ENCODE measurements around the gene CCT8L2. TPM values are rescaled to one million over a fixed set of nuclear protein-coding genes. Genes with fewer than 3 reads are reported as not detected.
"Not testable (repeated sequence)": the region's sequence is repeated elsewhere in the genome, so short reads cannot be mapped to it uniquely, and the experiment has no call there.

The CCT8L2 gene
- total RNA-seq, 1 donor from 2014 or later = not detected

DNA sequence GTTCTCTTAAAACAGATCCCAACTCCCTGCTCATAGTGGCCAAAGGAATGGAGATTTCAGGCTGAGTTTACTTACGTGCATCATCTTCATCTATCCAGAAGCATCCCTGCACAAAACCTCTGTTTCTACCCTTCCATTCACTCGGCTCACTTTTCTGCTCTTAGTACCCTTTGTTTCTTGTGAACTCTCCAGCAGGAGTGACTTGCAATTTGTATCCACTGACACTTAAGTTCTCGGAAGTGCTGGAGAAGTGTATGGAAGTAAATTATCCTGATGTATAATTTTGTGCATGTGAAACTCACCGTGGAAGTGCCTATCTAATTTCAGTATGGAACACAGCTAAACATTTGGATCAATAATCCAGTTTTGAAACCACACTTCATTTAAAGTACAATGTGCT, 7.0 kb upstream of the CCT8L2 start:
- DNase-seq (ENCODE audit: extremely low read depth, low read depth, low spot score) = not testable (repeated sequence)

DNA sequence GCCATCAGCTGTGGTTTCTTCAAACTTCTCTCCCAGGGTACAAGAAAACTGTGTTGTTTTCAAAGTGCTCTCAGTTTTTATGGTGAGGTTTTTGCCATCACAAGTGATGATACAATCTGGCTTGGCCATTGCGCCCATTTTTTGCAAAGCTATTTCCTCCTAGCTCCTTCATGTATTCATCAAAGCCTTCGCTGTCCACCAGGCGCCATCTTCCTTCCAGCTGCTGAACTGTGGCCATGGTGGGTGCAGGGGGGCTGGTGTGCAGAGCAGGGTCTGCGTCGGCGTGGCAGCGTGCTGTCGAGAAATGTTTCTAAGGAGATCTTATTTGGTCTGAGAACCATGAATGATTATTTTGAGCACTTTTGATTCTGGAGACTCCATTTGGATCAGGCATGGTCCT, 2.6 kb upstream of the CCT8L2 start:
- DNase-seq (ENCODE audit: extremely low read depth, low read depth, low spot score) = not testable (repeated sequence)

DNA sequence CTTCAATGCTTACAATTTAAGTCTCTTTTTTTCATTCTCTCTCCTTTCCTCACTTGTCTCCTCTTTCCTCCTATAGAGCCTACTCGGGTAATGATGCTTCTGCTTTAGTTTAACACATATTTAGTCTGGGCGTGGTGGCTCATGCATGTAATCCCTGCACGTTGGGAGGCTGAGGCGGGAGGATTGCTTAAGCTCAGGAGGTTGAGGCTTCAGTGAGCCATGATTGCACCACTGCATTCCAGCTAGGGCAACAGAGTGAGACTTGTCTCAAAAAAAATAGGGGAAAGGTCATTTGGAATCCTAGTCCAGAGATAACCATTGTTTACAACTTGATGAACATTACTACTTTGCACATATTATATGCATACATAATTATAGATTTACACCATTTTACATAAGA, 1.4 kb upstream of the CCT8L2 start:
- DNase-seq (ENCODE audit: extremely low read depth, low read depth, low spot score) = no peak

DNA sequence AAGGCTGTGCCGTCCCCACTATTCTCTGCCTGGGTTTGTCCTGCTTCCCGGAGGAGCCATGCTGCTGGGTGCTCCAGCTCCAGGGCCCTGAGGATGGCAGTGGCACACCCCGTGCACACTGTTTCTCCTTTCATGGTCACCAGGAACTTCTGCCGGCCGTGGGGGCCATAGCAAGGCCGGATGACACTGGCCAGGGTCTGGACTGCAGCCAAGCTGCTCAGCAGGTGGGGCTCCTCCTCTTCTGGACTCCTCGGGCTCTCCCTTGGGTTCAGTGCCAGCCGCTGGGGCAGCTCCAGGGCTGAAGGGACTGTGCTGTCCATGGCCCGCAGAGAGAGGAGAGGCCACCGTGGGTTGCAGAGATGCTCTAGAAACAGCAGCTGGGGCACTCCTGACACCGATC, 379 bp downstream of the CCT8L2 start:
- not testable (repeated sequence) for DNase-seq (ENCODE audit: extremely low read depth, low read depth, low spot score)

DNA sequence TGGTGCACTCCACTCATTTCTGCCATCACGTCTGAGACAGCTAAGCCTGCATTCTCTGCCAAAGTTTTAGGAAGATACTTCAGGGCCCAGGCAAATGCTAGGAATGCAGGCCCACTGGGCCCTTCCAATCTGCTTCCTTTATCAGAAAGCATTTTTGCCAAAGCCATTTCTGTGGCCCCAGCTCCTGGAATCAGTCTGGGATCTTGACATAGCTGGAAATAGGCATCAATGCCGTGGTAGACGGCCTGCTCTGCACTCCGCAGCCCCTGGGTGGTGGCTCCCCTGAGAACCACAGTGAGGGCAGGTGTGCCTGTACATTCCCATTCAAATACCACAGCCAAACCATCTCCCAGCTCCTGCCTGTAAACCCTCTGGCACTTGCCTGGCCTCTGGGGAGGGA, 1.5 kb downstream of the CCT8L2 start:
- DNase-seq (ENCODE audit: extremely low read depth, low read depth, low spot score) = not testable (repeated sequence)

DNA sequence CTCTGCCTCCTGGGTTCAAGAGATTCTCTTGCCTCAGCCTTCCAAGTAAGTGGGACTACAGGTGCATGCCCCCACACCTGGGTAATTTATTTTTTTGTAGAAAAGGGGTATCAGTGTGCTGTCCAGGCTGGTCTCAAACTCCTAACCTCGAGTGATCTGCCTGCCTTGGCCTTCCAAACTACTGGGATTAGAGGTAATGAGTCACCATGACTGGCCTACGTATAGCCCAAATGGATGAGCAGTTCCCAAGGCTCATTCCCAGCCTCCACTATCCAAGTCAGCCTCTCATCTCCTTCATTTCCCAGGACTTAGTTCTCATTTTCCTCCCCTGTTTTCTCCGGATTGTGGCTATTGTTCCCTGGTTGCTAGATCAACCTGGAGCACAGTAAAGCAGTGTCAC, 5.6 kb downstream of the CCT8L2 start:
- DNase-seq (ENCODE audit: extremely low read depth, low read depth, low spot score) = no peak

DNA sequence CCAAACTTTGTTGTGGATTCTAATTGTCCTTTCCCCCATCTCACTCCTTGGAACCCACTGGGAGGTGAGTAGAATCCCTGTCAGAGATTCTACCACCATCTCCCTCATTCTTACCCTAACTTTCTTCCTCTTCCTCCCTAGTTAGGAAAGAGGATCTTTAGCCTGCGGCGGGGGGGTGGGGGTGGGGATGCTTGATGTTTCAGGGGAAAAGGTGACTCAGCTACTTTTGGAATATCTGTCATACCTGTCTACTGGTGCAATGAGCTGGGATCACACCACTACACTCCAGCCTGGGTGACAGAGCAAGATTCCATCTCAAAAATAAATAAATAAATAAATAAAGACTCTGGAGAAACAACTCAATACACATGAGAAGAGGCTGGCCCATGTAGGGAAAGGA, 6.4 kb downstream of the CCT8L2 start:
- DNase-seq (ENCODE audit: extremely low read depth, low read depth, low spot score) = no peak

DNA sequence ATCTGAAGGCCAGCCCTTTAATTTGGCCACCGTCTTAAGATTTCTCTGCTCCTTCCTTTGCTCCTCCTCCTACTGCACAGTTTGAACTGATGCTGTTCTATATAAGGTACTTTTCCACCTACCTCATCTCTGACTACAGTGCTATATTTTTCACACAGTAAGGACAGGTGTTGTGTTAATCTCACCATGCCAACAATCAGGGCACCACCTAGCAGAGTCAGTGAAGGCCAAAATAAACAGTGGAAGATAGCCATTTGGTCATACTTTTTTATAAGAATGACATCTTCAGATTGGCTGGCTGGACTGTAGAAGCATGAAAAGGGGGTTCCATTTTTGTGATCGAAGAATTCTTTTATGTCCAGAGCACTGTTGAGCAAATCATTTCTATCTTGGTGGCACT, 11.7 kb downstream of the CCT8L2 start:
- not testable (repeated sequence) for DNase-seq (ENCODE audit: extremely low read depth, low read depth, low spot score)

DNA sequence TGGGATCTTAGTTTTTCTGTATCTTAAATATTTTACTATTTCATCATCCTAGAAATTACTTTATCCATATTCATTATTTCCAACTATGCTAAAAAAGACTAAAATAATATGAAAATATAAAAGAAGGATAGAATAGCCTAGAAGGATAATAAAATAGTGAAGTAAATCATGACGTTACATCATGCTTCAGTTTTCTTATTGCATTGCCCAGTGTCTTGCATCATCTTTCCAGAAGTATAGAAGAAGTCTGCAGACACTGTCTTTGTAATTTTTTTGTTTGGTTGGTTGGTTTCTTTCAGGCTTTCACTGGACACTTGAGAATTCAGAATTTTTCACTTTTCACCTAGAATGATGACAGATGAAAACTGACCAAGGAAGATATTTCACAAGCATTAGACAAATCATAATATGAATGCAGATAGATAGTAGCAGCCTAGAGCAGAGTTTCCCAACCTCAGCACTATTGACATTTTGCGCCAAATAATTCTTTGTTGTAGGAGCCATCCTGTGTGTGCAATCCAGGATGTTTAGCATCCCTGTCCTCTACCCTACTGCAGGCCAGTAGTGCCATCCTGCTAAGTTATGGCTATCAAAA, 23.3 kb downstream of the CCT8L2 start:
- not testable (repeated sequence) for DNase-seq (ENCODE audit: extremely low read depth, low read depth, low spot score)

DNA sequence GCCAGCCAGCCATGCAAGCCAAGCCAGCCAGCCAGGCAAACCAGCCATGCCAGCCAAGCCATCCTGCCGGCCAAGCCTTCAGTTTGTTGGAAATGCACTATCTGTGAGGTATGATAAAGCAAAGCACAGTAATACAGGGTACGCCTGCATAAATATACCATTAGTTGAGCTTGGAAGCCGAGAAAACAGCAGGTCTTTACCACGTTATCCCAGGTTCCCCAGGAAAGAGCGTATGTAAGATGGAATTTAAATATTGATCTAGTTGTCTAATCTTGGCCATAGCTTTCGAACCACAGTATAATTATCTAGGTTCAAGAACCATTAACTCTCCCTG, 24.2 kb downstream of the CCT8L2 start:
- DNase-seq (ENCODE audit: extremely low read depth, low read depth, low spot score) = no peak

DNA sequence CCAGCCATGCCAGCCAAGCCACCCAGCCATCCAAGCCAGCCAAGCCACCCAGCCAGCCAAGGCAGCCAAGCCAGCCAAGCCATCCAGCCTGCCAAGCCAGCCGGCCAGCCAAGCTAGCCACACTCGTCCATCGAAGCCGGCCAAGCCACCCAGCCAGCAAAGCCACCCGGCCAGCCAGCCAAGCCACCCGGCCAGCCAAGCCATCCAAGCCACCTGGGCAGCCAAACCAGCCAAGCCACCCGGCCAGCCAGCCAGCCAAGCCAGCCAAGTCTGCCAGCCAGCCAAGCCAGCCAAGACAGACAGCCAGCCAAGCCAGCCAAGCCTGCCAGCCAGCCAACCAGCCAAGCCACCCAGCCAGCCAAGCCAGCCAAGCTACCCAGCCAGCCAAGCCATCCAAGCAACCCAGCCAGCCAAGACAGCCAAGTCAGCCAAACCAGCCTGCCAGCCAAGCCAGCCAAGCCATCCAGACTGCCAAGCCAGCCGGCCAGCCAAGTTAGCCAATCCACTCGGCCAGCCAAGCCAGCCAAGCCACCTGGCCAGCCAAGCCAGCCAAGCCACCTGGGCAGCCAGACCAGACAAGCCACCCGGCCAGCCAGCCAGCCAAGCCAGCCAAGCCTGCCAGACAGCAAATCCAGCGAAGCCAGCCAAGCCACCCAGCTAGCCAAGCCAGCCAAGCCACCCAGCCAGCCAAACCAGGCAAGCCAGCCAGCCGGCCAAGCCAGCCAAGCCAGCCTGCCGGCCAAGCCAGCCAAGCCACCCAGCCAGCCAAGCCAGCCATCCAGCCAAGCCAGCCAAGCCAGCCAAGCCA, 24.8 kb downstream of the CCT8L2 start:
- DNase-seq (ENCODE audit: extremely low read depth, low read depth, low spot score) = not testable (repeated sequence)

DNA sequence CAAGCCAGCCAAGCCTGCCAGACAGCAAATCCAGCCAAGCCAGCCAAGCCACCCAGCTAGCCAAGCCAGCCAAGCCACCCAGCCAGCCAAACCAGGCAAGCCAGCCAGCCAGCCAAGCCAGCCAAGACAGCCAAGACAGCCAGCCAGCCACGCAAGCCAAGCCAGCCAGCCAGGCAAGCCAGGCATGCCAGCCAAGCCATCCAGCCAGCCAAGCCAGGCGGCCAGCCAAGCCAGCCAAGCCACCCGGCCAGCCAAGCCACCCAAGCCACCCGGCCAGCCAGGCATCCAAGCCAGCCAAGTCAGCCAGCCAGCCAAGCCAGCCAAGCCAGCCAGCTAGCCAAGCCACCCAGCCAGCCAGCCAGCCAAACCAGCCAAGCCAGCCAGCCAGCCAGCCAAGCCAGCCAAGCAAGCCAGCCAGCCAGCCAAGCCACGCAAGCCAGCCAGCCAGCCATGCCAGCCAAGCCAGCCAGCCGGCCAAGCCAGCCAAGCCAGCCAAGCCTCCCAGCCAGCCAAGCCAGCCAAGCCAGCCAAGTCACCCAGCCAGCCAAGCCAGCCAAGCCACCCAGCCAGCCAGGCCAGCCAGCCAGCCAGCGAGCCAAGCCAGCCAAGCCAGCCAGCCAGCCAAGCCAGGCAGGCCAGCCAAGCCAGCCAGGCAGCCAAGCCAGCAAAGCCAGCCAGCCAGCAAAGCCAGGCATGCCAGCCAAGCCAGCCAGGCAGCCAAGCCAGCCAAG, 26.0 kb downstream of the CCT8L2 start:
- DNase-seq (ENCODE audit: extremely low read depth, low read depth, low spot score) = not testable (repeated sequence)

DNA sequence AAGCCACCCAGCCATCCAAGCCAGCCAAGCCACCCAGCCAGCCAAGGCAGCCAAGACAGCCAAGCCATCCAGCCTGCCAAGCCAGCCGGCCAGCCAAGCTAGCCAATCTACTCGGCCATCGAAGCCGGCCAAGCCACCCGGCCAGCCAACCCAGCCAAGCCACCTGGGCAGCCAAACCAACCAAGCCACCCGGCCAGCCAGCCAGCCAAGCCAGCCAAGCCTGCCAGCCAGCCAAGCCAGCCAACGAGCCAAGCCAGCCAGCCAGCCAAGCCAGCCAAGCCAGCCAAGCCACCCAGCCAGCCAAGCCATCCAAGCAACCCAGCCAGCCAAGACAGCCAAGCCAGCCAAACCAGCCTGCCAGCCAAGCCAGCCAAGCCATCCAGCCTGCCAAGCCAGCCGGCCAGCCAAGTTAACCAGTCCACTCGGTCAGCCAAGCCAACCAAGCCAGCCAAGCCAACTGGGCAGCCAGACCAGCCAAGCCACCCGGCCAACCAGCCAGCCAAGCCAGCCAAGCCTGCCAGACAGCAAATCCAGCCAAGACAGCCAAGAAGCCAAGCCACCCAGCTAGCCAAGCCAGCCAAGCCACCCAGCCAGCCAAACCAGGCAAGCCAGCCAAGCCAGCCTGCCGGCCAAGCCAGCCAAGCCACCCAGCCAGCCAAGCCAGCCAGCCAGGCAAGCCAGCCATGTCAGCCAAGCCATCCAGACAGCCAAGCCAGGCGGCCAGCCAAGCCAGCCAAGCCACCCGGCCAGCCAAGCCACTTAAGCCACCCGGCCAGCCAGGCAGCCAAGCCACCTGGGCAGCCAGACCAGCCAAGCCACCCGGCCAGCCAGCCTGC, 26.8 kb downstream of the CCT8L2 start:
- not testable (repeated sequence) for DNase-seq (ENCODE audit: extremely low read depth, low read depth, low spot score)

DNA sequence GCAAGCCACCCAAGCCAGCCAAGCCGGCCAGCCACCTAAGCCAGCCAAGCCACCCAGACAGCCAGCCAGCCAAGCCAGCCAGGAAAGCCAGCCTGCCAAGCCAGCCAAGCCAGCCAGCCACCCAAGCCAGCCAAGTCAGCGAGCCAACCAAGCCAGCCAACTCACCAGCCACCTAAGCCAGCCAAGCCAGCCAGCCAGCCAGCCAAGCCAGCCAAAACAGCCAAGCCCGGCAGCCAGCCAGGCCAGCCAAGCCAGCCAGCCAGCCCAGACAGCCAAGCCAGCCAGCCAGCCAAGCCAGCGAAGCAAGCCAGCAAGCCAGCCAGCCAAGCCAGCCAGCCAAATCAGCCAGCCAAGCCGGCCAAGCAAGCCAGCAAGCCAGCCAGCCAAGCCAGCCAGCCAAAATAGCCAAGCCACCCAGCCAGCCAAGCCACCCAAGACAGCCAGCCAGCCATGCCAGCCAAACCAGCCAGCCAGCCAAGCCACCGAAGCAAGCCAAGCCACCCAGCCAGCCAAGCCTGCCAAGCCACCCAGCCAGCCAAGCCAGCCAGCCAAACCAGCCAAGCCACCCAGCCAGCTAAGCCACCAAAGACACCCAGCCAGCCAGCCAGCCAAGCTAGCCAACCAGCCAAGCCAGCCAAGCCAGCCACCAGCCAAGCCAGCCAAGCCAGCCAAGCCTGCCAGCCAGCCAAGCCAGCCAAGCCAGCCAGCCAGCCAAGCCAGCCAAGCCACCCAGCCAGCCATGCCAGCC, 27.6 kb downstream of the CCT8L2 start:
- not testable (repeated sequence) for DNase-seq (ENCODE audit: extremely low read depth, low read depth, low spot score)

DNA sequence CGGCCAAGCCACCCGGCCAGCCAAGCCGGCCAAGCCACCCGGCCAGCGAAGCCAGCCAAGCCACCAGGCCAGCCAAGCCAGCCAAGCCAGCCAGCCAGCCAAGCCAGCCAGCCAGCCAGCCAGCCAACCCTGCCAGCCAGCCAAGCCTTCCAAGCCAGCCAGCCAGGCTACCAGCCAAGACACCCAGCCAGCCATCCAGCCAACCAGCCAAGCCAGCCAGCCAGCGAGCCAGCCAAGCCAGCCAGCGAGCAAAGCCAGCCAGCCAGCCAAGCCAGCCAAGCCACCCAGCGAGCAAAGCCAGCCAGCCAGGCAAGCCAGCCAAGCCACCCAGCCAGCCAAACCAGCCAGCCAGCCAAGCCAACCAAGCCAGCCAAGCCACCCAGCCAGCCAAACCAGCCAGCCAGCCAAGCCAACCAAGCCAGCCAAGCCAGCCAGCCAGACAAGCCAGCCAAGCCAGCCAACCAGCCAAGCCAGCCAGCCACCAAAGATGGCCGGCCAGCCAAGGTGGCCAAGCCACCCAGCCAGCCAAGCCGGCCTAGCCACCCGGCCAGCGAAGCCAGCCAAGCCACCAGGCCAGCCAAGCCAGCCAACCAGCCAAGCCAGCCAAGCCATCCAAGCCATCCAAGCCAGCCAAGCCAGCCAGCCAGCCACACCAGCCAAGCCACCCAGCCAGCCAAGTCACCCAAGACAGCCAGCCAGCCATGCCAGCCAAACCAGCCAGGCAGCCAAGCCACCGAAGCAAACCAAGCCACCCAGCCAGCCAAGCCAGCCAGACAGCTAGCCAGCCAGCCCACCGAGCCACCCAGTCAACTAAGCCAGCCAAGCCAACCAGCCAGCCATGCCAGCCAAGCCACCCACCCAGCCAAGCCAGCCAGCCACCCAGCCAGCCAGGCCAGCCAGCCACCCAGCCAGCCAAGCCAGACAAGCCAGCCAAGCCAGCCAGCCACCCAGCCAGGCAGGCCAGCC, 28.8 kb downstream of the CCT8L2 start:
- DNase-seq (ENCODE audit: extremely low read depth, low read depth, low spot score) = no peak

DNA sequence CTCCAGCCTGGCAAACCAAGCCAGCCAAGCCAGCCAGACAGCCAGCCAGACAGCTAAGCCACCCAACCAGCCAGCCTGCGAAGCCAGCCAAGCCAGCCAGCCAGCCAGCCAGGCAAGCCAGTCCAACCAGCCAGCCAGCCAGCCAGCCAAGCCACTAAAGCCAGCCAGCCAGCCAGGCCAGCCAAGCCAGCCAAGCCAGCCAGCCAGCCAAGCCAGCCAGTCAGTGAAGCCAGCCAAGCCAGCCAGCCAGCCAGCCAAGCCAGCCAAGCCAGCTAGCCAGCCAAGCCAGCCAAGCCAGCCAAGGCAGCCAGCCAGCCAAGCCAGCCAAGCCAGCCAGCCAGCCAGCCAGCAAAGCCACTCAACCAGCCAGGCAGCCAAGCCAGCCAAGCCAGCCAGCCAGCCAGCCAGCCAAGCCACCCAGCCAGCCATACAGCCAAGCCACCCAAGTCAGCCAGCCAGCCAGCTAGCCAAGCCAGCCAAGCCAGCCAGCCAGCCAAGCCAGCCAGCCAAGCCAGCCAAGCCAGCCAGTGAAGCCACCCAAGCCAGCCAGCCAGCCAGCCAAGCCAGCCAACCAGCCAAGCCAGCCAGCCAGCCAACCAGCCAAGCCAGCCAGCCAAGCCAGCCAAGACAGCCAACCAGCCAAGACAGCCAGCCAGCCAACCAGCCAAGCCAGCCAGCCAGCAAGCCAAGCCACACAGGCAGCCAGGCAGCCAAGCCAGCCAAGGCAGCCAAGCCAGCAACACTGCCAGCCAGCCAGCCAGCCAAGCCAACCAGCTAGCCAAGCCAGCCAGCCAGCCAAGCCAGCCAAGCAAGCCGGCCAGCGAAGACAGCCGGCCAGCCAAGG, 29.7 kb downstream of the CCT8L2 start:
- DNase-seq (ENCODE audit: extremely low read depth, low read depth, low spot score) = no peak

DNA sequence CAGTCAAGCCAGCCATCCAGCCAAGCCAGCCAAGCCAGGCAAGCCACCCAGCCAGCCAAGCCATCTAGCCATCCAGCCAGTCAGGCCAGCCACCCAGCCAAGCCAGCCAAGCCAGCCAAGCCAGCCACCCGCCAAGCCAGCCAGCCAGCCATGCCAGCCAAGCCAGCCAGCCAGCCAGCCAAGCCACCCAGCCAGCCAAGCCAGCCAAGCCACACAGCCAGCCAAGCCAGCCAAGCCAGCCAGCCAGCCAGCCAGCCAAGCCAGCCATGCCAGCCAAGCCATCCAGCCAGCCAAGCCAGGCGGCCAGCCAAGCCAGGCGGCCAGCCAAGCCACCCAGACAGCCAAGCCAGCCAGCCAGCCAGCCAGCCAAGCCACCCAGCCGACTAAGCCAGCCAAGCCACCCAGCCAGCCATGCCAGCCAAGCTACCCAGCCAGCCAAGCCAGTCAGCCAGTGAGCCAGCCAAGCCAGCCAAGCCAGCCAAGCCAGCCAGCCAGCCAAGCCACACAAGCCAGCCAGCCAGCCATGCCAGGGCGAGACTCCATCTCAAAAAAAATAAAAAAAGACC, 31.4 kb downstream of the CCT8L2 start:
- not testable (repeated sequence) for DNase-seq (ENCODE audit: extremely low read depth, low read depth, low spot score)

DNA sequence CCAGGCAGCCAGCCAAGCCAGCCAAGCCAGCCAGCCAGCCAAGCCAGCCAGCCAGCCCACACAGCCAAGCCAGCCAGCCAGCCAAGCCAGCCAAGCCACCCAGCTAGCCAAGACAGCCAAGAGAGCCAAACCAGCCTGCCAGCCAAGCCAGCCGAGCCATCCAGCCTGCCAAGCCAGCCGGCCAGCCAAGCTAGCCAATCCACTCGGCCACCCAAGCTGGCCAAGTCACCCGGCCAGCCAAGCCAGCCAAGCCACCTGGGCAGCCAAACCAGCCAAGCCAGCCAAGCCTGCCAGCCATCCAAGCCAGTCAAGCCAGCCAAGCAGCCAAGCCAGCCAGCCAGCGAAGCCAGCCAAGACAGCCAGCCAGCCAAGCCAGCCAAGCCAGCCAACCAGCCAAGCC, 32.0 kb downstream of the CCT8L2 start:
- DNase-seq (ENCODE audit: extremely low read depth, low read depth, low spot score) = not testable (repeated sequence)

Data from glomerular endothelial cell (primary cell).